Stimulated activated CD8-positive, alpha-beta memory T cell treated with anti-CD3 and anti-CD28 coated beads, Interleukin-7, amount 100 ng/mL, for 48 hours (primary cell): ENCODE data around the gene SELENBP1.
A peak's percentile ranks its signal among the peaks of the same experiment; 100 is the strongest.

ENCODE experiments used
- DNase-seq, 2 donors: peaks; one replicate each; pipeline ENCODE4 v3.0.0-alpha.2; 2020; ENCODE audit warnings: low read depth in 1 of 2; ENCODE audit errors: extremely low read depth in 1 of 2

The SELENBP1 gene

DNA sequence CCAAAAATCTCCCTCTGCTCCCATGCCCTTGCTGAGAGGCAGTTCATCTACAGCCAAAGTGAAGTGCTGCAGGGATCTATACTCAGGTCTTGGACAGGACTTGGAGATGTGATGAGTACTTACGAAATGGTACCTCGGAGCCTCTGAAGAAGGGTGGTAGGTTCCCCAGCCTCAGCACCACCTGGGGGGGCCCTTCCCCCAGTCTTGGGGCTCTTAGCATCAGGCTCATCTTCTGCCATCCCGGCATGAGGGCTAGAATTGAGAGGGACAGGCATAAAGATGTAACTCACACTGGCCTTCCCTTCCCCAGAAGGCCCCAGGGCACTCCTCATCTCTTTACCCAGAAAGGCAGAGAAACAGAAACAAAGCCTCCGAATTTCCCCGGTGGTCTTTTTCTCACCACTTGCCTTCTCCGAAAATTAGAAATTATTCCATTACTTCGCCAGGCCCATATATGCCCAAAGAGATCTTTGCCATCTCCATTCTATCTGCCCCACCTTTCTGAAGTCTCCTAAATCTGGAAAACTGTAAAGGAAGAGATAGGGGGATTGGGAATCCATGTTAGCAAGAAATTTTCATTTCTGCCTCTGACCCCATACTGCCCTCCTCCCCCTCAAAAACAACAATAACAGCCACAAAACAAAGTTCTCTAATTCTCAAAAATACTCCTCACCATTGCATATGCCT lies 26.3 kb downstream of the SELENBP1 start:
- no peak for DNase-seq

GRCh38 chr1:151344291-151344690 lies 28.2 kb downstream of the SELENBP1 start:
- DNase-seq: no peak

DNA sequence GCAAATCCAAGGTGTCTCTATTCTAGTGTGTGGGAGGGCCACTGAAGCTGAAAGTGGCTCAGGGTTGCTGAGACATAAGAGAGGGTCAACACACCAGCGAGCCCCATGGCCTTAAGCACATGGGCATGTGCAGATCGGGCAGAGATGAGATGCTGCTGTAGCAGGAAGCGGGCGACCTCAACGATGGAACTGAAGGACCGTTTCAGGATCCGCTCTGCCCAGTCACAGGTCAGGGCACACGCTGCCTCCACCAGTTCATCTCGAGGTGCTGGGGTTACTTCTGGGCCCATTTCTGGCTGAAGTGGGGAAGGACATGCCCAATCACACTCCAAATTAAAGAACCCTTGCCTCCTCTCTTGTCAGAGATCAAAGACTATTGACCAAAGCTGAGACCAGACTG lies 28.9 kb downstream of the SELENBP1 start:
- DNase-seq: no peak

DNA sequence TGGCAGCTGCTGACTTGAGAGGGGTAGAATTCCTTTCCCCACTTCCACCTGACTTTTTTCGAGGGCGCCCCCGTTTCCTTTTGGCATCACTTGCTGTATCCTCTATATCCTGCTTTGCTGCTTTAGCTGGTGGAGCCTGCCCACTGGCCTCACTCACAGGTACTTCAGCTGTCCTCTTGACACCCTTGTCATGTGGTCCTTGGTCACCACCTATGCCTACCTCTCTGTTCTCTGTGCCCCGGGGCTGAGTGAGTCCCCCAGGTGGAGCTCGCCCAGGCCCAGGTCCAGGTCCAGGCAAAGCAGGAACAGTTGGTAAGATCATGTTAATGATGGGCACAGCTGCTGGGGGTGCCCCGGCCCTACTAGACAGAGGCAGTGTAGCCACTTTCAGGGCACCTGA lies 29.9 kb downstream of the SELENBP1 start:
- DNase-seq: no peak

GRCh38 chr1:151342021-151342420 lies 30.5 kb downstream of the SELENBP1 start:
- DNase-seq: no peak

DNA sequence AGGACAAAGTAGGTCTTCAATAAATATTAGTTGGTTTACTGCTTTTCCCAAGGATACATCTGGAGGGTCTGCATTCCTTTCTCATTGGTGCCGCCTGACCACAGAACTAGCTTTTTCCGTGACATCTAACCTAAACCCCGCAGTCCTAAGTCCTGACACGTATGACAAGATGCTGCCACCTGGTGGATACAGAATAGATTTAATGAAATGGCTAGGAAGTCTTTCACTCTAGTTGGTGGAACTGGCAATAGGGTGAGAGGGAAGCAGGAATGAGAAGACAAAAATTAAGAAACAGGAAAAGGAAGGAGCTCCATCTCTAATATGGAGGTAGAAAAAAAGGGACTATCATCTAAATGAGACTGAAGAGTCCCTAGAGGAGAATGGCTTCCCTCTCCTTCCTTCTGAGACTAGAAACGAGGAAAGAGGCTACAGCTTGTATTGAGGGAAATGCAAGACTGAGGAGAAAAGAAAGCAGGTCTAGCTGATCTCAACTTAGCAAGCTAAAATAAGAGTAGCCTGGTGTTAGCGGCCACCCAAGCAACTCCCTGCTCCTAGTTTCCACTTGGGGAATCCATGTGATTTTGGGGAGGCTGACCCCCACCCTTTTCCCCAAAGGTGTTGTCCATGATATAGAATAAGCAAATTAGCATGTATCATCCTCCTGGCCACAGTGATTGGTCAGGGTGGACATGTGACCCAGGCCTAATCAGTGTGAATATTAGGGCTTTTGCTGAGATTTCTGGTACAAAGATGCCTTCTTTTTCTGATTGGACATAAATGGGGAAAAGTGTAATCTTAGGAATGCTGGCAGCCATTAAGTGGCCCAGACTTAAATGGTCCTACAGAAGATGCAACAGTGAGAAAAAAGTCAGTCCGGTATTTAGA lies 31.4 kb downstream of the SELENBP1 start:
- DNase-seq: peak in 1 of 2 donors; percentile 20

- no peak for DNase-seq
Observed at GRCh38 chr1:151336556-151336955, 35.9 kb downstream of the SELENBP1 start.

DNA sequence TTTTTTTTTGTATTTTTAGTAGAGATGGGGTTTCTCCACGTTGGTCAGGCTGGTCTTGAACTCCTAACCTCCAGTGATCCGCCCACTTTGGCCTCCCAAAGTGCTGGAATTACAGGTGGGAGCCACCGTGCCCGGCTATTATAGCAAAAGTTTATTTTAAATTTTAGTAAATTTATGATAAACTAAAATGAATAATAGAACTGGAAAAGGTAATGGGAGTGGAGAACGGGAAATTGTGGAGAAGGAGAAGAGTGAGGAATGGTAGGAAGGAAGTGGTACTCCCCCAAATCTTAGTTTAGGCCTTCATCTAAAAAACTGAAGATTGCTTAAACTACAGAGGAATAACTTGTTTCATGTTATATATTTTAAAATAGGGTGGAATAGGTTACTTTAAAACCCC lies 37.7 kb downstream of the SELENBP1 start:
- no peak for DNase-seq

DNA sequence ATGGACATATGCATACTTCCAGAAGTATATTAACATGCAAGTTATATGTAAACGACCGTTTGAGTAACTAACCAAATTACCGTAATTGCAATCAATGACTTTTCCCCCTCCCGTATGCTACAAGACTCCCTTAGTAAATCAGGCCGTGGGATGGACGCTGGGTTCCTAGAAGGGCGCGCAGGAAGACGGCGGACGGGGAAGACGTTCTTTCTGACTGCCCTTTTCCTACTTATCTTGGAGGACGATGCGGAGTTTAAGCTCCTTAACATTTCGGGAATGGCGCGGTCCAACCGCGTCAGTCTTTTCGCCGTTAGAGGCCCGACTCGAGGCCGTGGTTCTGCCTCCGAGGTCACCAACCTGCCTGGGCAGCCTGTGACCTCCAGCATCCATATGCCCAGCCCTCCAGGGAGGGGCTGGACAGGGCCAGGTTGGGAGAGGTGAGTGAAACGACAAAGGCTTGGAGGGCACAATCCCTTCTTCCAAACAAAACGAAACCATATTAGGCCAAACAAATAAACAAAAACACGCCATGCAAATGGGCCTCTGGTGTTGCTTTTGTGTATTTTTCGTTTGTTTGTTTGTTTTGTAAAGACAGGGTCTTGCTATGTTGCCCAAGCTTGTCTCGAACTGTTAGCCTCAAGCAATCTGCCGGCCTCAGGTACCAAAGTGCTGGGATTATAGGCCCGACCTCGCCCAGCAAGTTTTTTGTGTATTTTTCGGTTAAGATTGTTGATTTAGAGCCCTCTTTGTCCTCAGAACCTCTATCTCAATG lies 44.4 kb downstream of the SELENBP1 start:
- no peak for DNase-seq

DNA sequence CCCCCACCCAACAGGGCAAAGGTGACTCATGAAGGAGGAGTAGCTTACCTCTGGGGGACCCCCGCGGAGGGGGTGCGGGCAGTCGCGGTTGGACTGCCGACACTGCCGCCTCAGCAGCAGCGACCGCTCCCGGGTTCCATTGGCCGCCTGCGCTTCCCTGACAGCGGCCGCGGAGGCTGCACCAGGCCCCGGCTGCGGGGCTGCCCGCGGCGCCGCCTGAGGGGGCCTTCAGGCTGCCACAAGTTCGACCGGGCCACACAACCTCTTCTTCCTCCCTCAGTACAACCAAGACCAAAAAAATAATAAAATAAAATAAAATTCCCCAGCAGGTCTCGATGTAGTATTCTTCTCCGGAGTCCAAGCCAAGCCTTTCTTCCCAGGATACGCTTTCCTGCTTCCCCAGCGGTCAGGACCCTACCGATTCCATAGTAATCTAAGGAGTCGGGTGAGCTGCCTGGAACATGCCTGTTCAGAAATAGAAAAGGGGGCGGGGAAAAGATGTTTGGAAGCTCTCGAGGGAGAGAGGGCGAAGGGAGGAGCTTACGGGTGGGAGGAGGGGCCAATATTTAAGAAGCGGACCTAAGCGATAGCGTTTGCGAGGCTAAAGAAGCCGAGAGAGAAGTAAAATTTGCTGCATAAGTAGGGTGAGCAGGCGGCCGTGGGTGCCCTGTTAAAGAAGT lies 45.1 kb downstream of the SELENBP1 start, which contains the start of gene PI4KB:
Gene PI4KB, minus strand, starts transcription at position 194 of the 680 bp plus-strand sequence. CDS start 10,935 bp downstream, outside the sequence.
- peak; percentile 63 to 90 for DNase-seq

DNA sequence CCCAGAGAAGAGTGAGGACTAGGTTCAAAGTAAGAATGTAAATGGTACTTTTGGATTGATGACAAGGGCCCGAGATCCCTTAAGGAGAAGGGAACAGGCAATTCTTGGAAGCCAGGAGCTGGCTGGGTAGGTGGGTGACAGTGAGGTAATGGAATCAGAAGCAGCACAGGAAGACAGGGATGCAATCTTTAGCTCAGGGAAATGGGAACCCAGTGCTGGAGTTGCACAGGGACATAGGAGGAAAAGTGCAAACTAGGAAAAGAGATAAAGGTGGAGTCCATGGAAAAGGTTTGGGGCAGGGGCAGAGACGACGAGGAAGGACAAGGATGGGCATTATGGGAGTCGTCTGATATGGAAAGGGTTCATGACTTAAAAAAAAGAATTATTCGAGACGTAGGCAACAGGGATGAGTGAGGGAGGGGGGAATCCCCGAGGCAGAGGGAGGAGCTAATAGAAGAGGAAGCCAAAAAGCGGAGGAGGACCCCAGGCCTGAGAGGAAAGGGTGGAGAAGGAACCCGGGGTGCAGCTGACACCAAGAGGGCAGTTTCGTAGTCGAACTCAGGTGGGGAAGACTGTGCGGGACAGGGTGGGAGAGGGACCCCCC lies 45.8 kb downstream of the SELENBP1 start:
- peak; percentile 17 to 40 for DNase-seq

- DNase-seq: no peak
Observed at GRCh38 chr1:151325646-151326429, 46.7 kb downstream of the SELENBP1 start.

- DNase-seq: no peak
Observed at GRCh38 chr1:151325231-151325630, 47.3 kb downstream of the SELENBP1 start.

DNA sequence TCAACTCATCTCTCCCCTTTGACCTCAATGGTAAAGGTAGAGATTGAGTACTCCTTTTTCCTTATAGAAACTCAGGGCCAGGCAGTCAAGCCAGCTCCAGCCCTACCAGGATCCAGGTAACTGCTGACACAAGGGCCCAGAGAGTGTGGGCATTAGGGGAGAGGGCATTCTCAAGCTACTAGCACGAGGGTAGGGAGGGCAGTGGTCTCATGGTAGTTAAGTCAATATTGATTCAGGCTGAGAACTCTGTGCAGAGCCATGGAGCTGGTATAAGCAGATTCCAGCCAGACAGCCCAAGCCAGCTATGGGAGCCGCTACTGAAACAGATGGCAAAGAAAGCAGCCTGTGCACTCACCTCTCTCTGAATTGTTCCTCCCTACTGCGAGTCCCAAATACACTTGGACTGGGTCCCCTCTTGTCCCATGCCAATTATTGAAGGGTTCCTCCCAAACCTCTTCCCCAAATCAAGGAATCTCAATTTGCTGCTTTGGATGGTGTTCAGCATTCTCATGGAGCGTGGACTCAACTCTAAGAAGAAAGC lies 48.0 kb downstream of the SELENBP1 start:
- DNase-seq: no peak

DNA sequence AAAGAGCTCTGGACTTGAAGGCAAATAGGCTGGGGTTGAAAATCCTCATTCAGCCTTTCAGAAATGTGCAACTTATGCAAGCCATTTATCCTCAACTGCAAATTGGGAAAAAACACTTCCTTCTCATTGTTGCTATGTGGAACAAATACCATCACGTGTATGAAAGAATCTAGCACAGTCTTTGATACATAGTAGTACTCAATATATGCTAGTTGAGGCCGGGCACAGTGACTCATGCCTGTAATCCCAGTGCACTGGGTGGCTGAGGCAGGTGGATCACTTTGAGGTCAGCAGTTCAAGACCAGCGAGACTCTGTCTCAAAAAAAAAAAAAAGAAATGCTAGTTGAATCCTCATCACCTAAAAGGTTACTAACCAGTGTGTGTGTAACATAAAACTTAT lies 53.5 kb downstream of the SELENBP1 start:
- DNase-seq: no peak

DNA sequence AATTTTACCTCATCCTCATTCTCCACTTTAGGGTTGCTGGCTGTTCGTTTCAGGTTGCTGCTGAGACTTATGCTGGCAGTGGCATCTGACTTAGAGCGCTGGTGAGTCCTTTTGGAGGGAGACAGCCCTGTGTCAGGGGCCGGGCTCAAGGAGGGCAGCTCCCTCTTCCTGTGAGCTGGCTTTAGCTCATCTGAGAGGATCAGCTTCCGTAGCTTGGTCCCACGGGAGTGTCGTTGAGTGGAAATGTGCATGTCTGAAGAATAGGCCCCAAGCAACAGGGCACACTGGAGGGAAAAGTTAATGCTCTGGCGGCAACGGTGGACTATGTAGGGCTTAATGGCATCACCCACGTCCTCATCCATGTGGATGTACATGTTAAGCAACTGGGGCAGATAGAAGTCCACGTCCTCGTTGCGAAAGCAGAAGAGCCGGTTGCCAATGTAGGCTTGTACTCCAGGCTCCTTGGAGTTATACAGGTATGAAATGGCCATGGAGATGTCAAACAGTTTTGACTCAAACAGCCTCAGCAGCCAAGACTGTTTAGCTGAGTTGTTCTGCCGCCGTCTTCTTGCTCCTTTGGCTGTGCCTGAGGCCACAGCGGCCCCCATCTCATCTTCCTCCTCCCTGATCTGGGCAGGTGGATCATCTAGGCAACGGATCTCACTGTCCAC lies 56.8 kb downstream of the SELENBP1 start:
- DNase-seq: no peak
